A549 (cell line): ENCODE results near the gene ZNF283. TPM values are rescaled to one million over a fixed set of nuclear protein-coding genes. Genes with fewer than 3 reads are reported as not detected.
A peak's percentile ranks its signal among the peaks of the same experiment; 100 is the strongest.

Experiments
- ATAC-seq, 2 experiments: fragments of 200-7000 bp in 1 of 2; fragments of >200 bp in 1 of 2; cut with Nextera tagmentation in 1 of 2; cut with Tn5 transposase in 1 of 2; 3 replicates each; pipeline versions ENCODE4 v1.8.0 to v1.9.1; 2018 to 2020; ENCODE audit warnings: mild to moderate bottlenecking in 1 of 2, moderate library complexity in 1 of 2
- CTCF ChIA-PET: fragments of 300-600 bp; sonication (Branson Sonifier 250); formaldehyde crosslinking; extraction: SDS; loops from one replicate; lab custom pipeline; 2021; ENCODE audit warnings: antibody characterized with exemption, inconsistent platforms; lab: Yijun Ruan, JAX
- POLR2A ChIA-PET: fragments of 350-600 bp; formaldehyde crosslinking; extraction: SDS; loops from one replicate; lab custom pipeline; 2021; ENCODE audit warnings: antibody characterized with exemption, inconsistent platforms; lab: Yijun Ruan, JAX
- DNase-seq, 2 experiments: peaks; one replicate each; pipeline versions ENCODE4 v3.0.0 to v3.0.0-alpha.2; 2011 to 2016; ENCODE audit warnings: low read depth in 1 of 2, low spot score in 1 of 2
- FAIRE-seq: peaks from 2 replicates; lab custom pipeline; 2011; peaks lifted over from hg19 to GRCh38; lab: Jason Lieb, UNC
- H3K27ac ChIP-seq, 2 experiments: fragments of >200 bp; sonication (Bioruptor Twin); formaldehyde crosslinking; 3 replicates each; pipeline ENCODE4 v1.5.1; 2016 to 2017
- H3K4me1 ChIP-seq: fragments of >200 bp; sonication (Bioruptor Twin); formaldehyde crosslinking; 3 replicates; pipeline ENCODE4 v1.6.1; 2016
- H3K4me2 ChIP-seq: fragments of >200 bp; sonication (Bioruptor Twin); formaldehyde crosslinking; 3 replicates; pipeline ENCODE4 v1.6.1; 2016
- H3K4me3 ChIP-seq: fragments of >200 bp; sonication (Bioruptor Twin); formaldehyde crosslinking; 3 replicates; pipeline ENCODE4 v1.5.1; 2016
- H3K9me3 ChIP-seq: fragments of >200 bp; sonication (Bioruptor Twin); formaldehyde crosslinking; 3 replicates; pipeline ENCODE4 v1.6.1; 2016
- CBX8 ChIP-seq: fragments of 200-600 bp; sonication (generic); IDR thresholded peaks from 2 replicates; pipeline ENCODE4 v1.6.1; 2016
- CEBPB ChIP-seq, 2 experiments: fragments of >200 bp in 1 of 2; sonication (Bioruptor Twin) in 1 of 2; formaldehyde crosslinking in 1 of 2; IDR thresholded peaks; 2 replicates each; pipeline ENCODE4 v1.6.1; 2012 to 2016
- CHD2 ChIP-seq: fragments of 150-350 bp; IDR thresholded peaks from 2 replicates; pipeline ENCODE4 v1.6.1; 2014; ENCODE audit warnings: low read length; ENCODE audit not compliant: partially characterized antibody
- CHD4 ChIP-seq: fragments of 200-600 bp; sonication (generic); IDR thresholded peaks from 2 replicates; pipeline ENCODE4 v1.6.1; 2016; ENCODE audit warnings: antibody characterized with exemption, mild to moderate bottlenecking, borderline replicate concordance
- EHF ChIP-seq: fragments of 250-450 bp; sonication (Bioruptor Pico); IDR thresholded peaks from 2 replicates; pipeline ENCODE4 v1.5.0; 2020; ENCODE audit warnings: mild to moderate bottlenecking
- ESRRA ChIP-seq: fragments of 150-350 bp; IDR thresholded peaks from 2 replicates; pipeline ENCODE4 v1.6.1; 2014; ENCODE audit warnings: mild to moderate bottlenecking, low read length, borderline replicate concordance
- GATA3 ChIP-seq: IDR thresholded peaks from 2 replicates; pipeline ENCODE4 v1.6.1; 2012; ENCODE audit warnings: borderline replicate concordance
- HOXB13 ChIP-seq: fragments of 250-450 bp; sonication (Bioruptor Pico); IDR thresholded peaks from 2 replicates; pipeline ENCODE4 v1.5.0; 2020; ENCODE audit warnings: low read depth, mild to moderate bottlenecking, moderate library complexity
- JUN ChIP-seq, 2 experiments: fragments of >200 bp; sonication (Bioruptor Twin); formaldehyde crosslinking; IDR thresholded peaks; 2 replicates in 1 of 2; 3 replicates in 1 of 2; pipeline ENCODE4 v1.6.1; 2016 to 2017
- JUNB ChIP-seq: fragments of >200 bp; sonication (Bioruptor Twin); formaldehyde crosslinking; IDR thresholded peaks from 2 replicates; pipeline ENCODE4 v1.6.1; 2016
- NPAS2 ChIP-seq: fragments of 250-450 bp; sonication (Bioruptor Pico); IDR thresholded peaks from 2 replicates; pipeline ENCODE4 v1.8.0; 2022; ENCODE audit warnings: mild to moderate bottlenecking, moderate library complexity, borderline replicate concordance
- NR3C1 ChIP-seq: fragments of >200 bp; sonication (Bioruptor Twin); formaldehyde crosslinking; IDR thresholded peaks from 3 replicates; pipeline ENCODE4 v1.6.1; 2017
- PHF8 ChIP-seq: fragments of 200-600 bp; sonication (generic); IDR thresholded peaks from 2 replicates; pipeline ENCODE4 v1.6.1; 2016; ENCODE audit warnings: low read depth, mild to moderate bottlenecking, antibody characterized with exemption, moderate library complexity, borderline replicate concordance
- POLR2AphosphoS2 ChIP-seq: conservative IDR thresholded peaks from 2 replicates; pipeline ENCODE4 v1.6.1; 2012; ENCODE audit warnings: low read length, improper control_type of control experiment, inconsistent platforms
- RAD21 ChIP-seq, 2 experiments: fragments of >200 bp in 1 of 2; sonication (Bioruptor Twin) in 1 of 2; formaldehyde crosslinking in 1 of 2; IDR thresholded peaks in 1 of 2; conservative IDR thresholded peaks in 1 of 2; 2 replicates in 1 of 2; 3 replicates in 1 of 2; pipeline ENCODE4 v1.6.1; 2012 to 2018; ENCODE audit warnings: inconsistent platforms in 1 of 2
- RARB ChIP-seq: fragments of 250-450 bp; sonication (Bioruptor Pico); IDR thresholded peaks from 2 replicates; pipeline ENCODE4 v1.8.0; 2021; ENCODE audit warnings: mild to moderate bottlenecking, moderate library complexity
- RFX5 ChIP-seq: fragments of 450-650 bp; IDR thresholded peaks from 2 replicates; pipeline ENCODE4 v1.7.1; 2014; ENCODE audit warnings: antibody characterized with exemption, mild to moderate bottlenecking, moderate library complexity
- RNF2 ChIP-seq: fragments of 200-600 bp; sonication (generic); IDR thresholded peaks from 2 replicates; pipeline ENCODE4 v1.6.1; 2016; ENCODE audit warnings: low read depth, mild to moderate bottlenecking, antibody characterized with exemption, moderate library complexity, borderline replicate concordance
- SMC3 ChIP-seq: fragments of >200 bp; sonication (Bioruptor Twin); formaldehyde crosslinking; IDR thresholded peaks from 3 replicates; pipeline ENCODE4 v1.6.1; 2018; ENCODE audit warnings: inconsistent platforms
- ZSCAN20 ChIP-seq: fragments of 250-450 bp; sonication (Bioruptor Pico); IDR thresholded peaks from 2 replicates; pipeline ENCODE4 v1.8.0; 2022; ENCODE audit warnings: mild to moderate bottlenecking, moderate library complexity
- WGBS: methylation state at CpG from one replicate; pipeline ENCODE4 v1.1.6; 2017; ENCODE audit errors: missing lambda C conversion rate; 5-methylcytosine and 5-hydroxymethylcytosine counted together
- polyA plus RNA-seq, 4 experiments: library from polyadenylated mRNA; depleted of rRNA in 3 of 4; stranded (reverse); fragments of >200 nt; fragmentation: RNase III in 1 of 4; extraction: RNeasy Plus Mini Kit Qiagen cat#74134 plus additional on column Dnase treatment in 1 of 4; gene quantifications; 2 replicates in 3 of 4; 3 replicates in 1 of 4; pipeline ENCODE4 v1.2.3, GENCODE V29; 2011 to 2017
- TF ChIP-seq, protein P1 (sequence below): fragments of >200 bp; sonication (Bioruptor Twin); formaldehyde crosslinking; IDR thresholded peaks from 3 replicates; pipeline ENCODE4 v1.5.1; 2016
- TF ChIP-seq, protein P2 (sequence below): fragments of 200-600 bp; sonication (generic); IDR thresholded peaks from 2 replicates; pipeline ENCODE4 v1.6.1; 2016; ENCODE audit warnings: antibody characterized with exemption, mild to moderate bottlenecking, moderate library complexity
- TF ChIP-seq, protein P3 (sequence below): fragments of 250-450 bp; sonication (Bioruptor Pico); IDR thresholded peaks from 2 replicates; pipeline ENCODE4 v1.5.0; 2021; ENCODE audit warnings: mild to moderate bottlenecking, moderate library complexity, borderline replicate concordance
- TF ChIP-seq, protein P4 (sequence below): IDR thresholded peaks from 2 replicates; pipeline ENCODE4 v1.6.1; 2012

ZNF283 gene
- polyA plus RNA-seq, 2 of the 4 experiments (the other 2 are of a cell fraction): 6.1 to 8.9 TPM

DNA sequence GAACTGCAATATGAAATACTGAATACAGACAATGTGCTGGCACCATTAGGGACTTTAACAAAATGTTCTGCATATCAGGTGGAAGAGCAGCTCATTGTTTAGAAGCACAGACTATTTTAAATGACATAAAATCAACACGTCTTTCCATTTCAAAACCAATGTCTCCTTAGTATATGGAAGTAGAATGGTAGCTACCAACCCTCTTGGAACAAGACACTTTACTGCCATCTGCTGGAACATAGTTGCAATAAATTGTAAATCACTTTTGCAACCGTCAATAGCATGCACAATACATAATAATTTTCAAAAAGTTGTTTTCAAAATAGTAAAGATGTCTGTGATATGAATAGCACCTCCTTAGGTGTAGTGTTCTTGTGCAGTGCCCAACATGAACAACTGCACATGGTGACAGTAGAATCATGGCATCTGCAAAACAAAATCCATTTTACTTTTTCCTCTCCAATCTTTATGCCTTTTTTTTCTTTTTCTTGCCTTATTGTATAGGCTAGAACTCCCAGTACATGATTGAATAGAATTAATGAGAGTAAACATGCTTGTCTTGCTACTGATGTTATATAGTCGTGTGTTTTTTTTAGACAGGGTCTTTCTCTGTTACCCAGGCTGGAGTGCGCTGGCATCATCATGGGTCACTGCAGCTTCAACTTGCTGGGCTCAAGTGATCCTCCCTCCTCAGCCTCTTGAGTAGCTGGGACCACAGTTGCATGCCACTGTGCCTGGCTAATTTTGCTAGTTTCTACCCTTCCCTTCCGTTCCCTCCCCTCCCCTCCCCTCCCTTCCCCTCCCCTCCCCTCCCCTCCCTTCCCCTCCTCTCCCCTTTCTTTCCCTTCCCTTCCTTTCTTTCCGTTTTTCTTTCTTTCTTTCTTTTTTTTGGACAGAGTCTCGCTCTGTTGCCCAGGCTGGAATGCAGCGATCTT lies 17.1 kb upstream of the ZNF283 start:
- FAIRE-seq (peak; percentile 100), DNase-seq (peak; percentile 46 to 82), ATAC-seq (peak; percentile 74 to 90)
- H3K27ac ChIP-seq: no peak overlapping the region
- H3K4me2 ChIP-seq: no peak overlapping the region
- peaks cover 8% of the 10 kb centered on the region; the same call in 2 of the 3 replicates for H3K9me3 ChIP-seq
- no peak overlapping the region for H3K4me3 ChIP-seq
- POLR2A ChIA-PET: no interaction called here
- CTCF ChIA-PET: interaction anchor here (0.6 to 3.5 kb wide), 26 partner anchors 9 to 666 kb away, joined by 3 to 19 read pairs (median 4); partner anchors contain the start of gene ZNF221
- no peaks in the 10 kb centered on the region for H3K4me1 ChIP-seq
- TF ChIP-seq CEBPB (IDR thresholded peaks at IDR 0.05): peak in 1 of 2 experiments; percentile 51; a peak in 1 of 4 replicates
- TF ChIP-seq RAD21 (conservative IDR thresholded peaks at IDR 0.05 in 1 of 2, IDR thresholded peaks at IDR 0.05 in 1 of 2): peak; percentile 72 to 90
- no peak for TF ChIP-seq HOXB13 (CRISPR knock-in tag)
- TF ChIP-seq ESRRA: no peak
- peak; percentile 60 for TF ChIP-seq SMC3
- TF ChIP-seq, protein P1, sequence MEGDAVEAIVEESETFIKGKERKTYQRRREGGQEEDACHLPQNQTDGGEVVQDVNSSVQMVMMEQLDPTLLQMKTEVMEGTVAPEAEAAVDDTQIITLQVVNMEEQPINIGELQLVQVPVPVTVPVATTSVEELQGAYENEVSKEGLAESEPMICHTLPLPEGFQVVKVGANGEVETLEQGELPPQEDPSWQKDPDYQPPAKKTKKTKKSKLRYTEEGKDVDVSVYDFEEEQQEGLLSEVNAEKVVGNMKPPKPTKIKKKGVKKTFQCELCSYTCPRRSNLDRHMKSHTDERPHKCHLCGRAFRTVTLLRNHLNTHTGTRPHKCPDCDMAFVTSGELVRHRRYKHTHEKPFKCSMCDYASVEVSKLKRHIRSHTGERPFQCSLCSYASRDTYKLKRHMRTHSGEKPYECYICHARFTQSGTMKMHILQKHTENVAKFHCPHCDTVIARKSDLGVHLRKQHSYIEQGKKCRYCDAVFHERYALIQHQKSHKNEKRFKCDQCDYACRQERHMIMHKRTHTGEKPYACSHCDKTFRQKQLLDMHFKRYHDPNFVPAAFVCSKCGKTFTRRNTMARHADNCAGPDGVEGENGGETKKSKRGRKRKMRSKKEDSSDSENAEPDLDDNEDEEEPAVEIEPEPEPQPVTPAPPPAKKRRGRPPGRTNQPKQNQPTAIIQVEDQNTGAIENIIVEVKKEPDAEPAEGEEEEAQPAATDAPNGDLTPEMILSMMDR: peak; percentile 75
- 6% methylated on average over 8 of the region's 8 CpGs for WGBS

DNA sequence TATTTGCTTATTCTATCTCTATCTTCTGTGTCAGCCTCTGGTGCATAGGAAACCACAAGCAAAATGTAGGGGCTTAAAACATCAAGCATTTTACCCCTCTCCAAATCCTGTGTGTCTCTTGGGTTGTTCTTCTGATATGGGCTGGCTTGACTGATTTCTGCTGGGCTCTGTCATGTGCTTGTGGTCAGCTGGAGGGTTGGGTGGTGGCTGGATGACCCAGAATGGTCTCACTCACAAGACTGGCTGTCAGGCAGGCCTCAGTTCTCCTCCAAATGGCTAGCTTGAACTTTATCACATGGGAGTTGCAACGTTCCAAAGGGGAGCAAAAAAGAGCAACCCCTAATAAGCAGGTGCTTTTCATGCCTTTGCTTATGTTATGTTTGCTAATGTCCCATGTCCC lies 15.3 kb upstream of the ZNF283 start:
- Histone ChIP-seq H3K4me2 (no peak overlapping the region), H3K4me3 (no peak overlapping the region), H3K27ac (no peak overlapping the region), H3K4me1 (no peaks in the 10 kb centered on the region)
- DNase-seq (no peak), ATAC-seq (no peak), FAIRE-seq (no peak)
- ChIA-PET POLR2A (no interaction called here), CTCF (interaction anchor here (1.0 to 3.5 kb wide), 4 partner anchors 19 to 257 kb away, joined by 3 to 19 read pairs (median 8); no protein-coding TSS in a partner anchor)
- TF ChIP-seq NR3C1: no peak
- TF ChIP-seq, protein P2, sequence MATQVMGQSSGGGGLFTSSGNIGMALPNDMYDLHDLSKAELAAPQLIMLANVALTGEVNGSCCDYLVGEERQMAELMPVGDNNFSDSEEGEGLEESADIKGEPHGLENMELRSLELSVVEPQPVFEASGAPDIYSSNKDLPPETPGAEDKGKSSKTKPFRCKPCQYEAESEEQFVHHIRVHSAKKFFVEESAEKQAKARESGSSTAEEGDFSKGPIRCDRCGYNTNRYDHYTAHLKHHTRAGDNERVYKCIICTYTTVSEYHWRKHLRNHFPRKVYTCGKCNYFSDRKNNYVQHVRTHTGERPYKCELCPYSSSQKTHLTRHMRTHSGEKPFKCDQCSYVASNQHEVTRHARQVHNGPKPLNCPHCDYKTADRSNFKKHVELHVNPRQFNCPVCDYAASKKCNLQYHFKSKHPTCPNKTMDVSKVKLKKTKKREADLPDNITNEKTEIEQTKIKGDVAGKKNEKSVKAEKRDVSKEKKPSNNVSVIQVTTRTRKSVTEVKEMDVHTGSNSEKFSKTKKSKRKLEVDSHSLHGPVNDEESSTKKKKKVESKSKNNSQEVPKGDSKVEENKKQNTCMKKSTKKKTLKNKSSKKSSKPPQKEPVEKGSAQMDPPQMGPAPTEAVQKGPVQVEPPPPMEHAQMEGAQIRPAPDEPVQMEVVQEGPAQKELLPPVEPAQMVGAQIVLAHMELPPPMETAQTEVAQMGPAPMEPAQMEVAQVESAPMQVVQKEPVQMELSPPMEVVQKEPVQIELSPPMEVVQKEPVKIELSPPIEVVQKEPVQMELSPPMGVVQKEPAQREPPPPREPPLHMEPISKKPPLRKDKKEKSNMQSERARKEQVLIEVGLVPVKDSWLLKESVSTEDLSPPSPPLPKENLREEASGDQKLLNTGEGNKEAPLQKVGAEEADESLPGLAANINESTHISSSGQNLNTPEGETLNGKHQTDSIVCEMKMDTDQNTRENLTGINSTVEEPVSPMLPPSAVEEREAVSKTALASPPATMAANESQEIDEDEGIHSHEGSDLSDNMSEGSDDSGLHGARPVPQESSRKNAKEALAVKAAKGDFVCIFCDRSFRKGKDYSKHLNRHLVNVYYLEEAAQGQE: no peak
- TF ChIP-seq, protein P3, sequence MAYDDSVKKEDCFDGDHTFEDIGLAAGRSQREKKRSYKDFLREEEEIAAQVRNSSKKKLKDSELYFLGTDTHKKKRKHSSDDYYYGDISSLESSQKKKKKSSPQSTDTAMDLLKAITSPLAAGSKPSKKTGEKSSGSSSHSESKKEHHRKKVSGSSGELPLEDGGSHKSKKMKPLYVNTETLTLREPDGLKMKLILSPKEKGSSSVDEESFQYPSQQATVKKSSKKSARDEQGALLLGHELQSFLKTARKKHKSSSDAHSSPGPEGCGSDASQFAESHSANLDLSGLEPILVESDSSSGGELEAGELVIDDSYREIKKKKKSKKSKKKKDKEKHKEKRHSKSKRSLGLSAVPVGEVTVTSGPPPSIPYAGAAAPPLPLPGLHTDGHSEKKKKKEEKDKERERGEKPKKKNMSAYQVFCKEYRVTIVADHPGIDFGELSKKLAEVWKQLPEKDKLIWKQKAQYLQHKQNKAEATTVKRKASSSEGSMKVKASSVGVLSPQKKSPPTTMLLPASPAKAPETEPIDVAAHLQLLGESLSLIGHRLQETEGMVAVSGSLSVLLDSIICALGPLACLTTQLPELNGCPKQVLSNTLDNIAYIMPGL (CRISPR knock-in tag): no peak
- no peak for TF ChIP-seq SMC3
- TF ChIP-seq NPAS2 (CRISPR knock-in tag): no peak
- no peak for TF ChIP-seq EHF (CRISPR knock-in tag)
- TF ChIP-seq ZSCAN20 (CRISPR knock-in tag): no peak
- TF ChIP-seq CHD4: no peak
- no peak for TF ChIP-seq RFX5
- TF ChIP-seq, protein P4, sequence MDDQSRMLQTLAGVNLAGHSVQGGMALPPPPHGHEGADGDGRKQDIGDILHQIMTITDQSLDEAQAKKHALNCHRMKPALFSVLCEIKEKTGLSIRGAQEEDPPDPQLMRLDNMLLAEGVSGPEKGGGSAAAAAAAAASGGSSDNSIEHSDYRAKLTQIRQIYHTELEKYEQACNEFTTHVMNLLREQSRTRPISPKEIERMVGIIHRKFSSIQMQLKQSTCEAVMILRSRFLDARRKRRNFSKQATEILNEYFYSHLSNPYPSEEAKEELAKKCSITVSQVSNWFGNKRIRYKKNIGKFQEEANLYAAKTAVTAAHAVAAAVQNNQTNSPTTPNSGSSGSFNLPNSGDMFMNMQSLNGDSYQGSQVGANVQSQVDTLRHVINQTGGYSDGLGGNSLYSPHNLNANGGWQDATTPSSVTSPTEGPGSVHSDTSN: no peak
- no peak for TF ChIP-seq JUN (IDR thresholded peaks at IDR 0.05)
- TF ChIP-seq JUNB: no peak
- TF ChIP-seq RNF2: no peak
- TF ChIP-seq RARB (CRISPR knock-in tag): no peak
- TF ChIP-seq CHD2: no peak
- no peak for TF ChIP-seq POLR2AphosphoS2
- no peak for TF ChIP-seq GATA3
- no peak for TF ChIP-seq CBX8
- no peak for TF ChIP-seq PHF8
- no peak for TF ChIP-seq ESRRA
- TF ChIP-seq, all 56 proteins: peak for 0
- WGBS: 0% methylated on average over 1 of the region's 1 CpG
- H3K9me3 ChIP-seq: peaks cover 8% of the 10 kb centered on the region; the same call in 2 of the 3 replicates
